ENCODE data around the gene CCR5AS.

GRCh38 chr3:46360907-46361306, 46.0 kb downstream of the CCR5AS start:
- TF ChIP-seq, protein P1, sequence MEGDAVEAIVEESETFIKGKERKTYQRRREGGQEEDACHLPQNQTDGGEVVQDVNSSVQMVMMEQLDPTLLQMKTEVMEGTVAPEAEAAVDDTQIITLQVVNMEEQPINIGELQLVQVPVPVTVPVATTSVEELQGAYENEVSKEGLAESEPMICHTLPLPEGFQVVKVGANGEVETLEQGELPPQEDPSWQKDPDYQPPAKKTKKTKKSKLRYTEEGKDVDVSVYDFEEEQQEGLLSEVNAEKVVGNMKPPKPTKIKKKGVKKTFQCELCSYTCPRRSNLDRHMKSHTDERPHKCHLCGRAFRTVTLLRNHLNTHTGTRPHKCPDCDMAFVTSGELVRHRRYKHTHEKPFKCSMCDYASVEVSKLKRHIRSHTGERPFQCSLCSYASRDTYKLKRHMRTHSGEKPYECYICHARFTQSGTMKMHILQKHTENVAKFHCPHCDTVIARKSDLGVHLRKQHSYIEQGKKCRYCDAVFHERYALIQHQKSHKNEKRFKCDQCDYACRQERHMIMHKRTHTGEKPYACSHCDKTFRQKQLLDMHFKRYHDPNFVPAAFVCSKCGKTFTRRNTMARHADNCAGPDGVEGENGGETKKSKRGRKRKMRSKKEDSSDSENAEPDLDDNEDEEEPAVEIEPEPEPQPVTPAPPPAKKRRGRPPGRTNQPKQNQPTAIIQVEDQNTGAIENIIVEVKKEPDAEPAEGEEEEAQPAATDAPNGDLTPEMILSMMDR (IDR thresholded peaks at IDR 0.05 in 4 of 5, conservative IDR thresholded peaks at IDR 0.05 in 1 of 5): no peak
- no peak for TF ChIP-seq POLR2A (IDR thresholded peaks at IDR 0.05)
